HepG2 (cell line): ENCODE data around the gene LRRC25. TPM values are rescaled to one million over a fixed set of nuclear protein-coding genes. Genes with fewer than 3 reads are reported as not detected.

Experiments
- ATAC-seq: fragments of 200-7000 bp; cut with Tn5 transposase; 3 replicates; pipeline ENCODE4 v1.9.1; 2020; ENCODE audit warnings: mild to moderate bottlenecking, moderate library complexity
- BruUV-seq: library from RNA; stranded (reverse); fragments of 400-500 nt; replicated peaks from 2 replicates; lab custom pipeline; 2021; lab: Mats Ljungman, UMichigan
- CTCF ChIA-PET: fragments of 300-600 bp; formaldehyde crosslinking; extraction: SDS; loops from one replicate; lab custom pipeline; 2021; ENCODE audit warnings: low total read pairs, inconsistent platforms, low intra/inter-chr PET ratio; lab: Yijun Ruan, JAX
- POLR2A ChIA-PET: fragments of 350-600 bp; sonication (Branson Sonifier 250); formaldehyde crosslinking; loops from one replicate; lab custom pipeline; 2020; ENCODE audit warnings: antibody characterized with exemption, inconsistent platforms; lab: Yijun Ruan, JAX
- DNase-seq: peaks from one replicate; pipeline ENCODE4 v3.0.0-alpha.2; 2015; ENCODE audit warnings: low spot score
- FAIRE-seq: peaks from 3 replicates; lab custom pipeline; 2011; peaks lifted over from hg19 to GRCh38; lab: Jason Lieb, UNC
- H2AFZ ChIP-seq: one replicate; pipeline ENCODE4 v1.6.1; 2011; ENCODE audit warnings: low read length, inconsistent platforms
- H3K27ac ChIP-seq: fragments of 300-600 bp; 3 replicates; pipeline ENCODE4 v1.8.0; 2011; ENCODE audit warnings: mixed run types, mild to moderate bottlenecking, mixed read lengths, low read length, inconsistent platforms; ENCODE audit not compliant: insufficient read depth; ENCODE audit errors: extremely low read length
- H3K27me3 ChIP-seq, 2 experiments: fragments of 200-600 bp in 1 of 2; 2 replicates in 1 of 2; 3 replicates in 1 of 2; pipeline versions ENCODE4 v1.6.0 to v1.8.0; 2011; ENCODE audit warnings: low read length in 2 of 2, mild to moderate bottlenecking in 2 of 2, moderate library complexity in 2 of 2, inconsistent platforms in 1 of 2; ENCODE audit not compliant: insufficient read depth in 2 of 2, control insufficient read depth in 1 of 2
- H3K36me3 ChIP-seq, 2 experiments: fragments of 200-600 bp in 1 of 2; replicated peaks in 1 of 2; 2 replicates in 1 of 2; 3 replicates in 1 of 2; pipeline versions ENCODE4 v1.5.1 to v1.8.0; 2011; ENCODE audit warnings: low read length in 2 of 2, inconsistent platforms in 1 of 2; ENCODE audit not compliant: insufficient read depth in 2 of 2, control insufficient read depth in 1 of 2
- H3K4me1 ChIP-seq: 2 replicates; pipeline ENCODE4 v1.5.1; 2012; ENCODE audit warnings: low read length, inconsistent platforms; ENCODE audit not compliant: insufficient read depth
- H3K4me2 ChIP-seq: 2 replicates; pipeline ENCODE4 v1.6.0; 2011; ENCODE audit warnings: low read depth, low read length, inconsistent platforms
- H3K4me3 ChIP-seq, 3 experiments: fragments of 200-600 bp in 1 of 3; sonication (generic), shearing (Covaris generic) in 1 of 3; replicated peaks in 1 of 3; 2 replicates each; pipeline ENCODE4 v1.5.1; 2011 to 2016; ENCODE audit warnings: low read length in 3 of 3, inconsistent platforms in 2 of 3, low read depth in 2 of 3, mild to moderate bottlenecking in 2 of 3, control low read depth in 1 of 3, mixed read lengths in 1 of 3; ENCODE audit not compliant: insufficient read depth in 1 of 3
- H3K79me2 ChIP-seq: one replicate; pipeline ENCODE4 v1.6.1; 2011; ENCODE audit warnings: low read length, inconsistent platforms; ENCODE audit not compliant: insufficient read depth
- H3K9ac ChIP-seq: 2 replicates; pipeline ENCODE4 v1.6.0; 2011; ENCODE audit warnings: mild to moderate bottlenecking, low read depth, low read length, inconsistent platforms; ENCODE audit not compliant: insufficient read depth
- H3K9me3 ChIP-seq: 2 replicates; pipeline ENCODE4 v1.5.1; 2012; ENCODE audit warnings: mild to moderate bottlenecking, low read length
- H4K20me1 ChIP-seq: 2 replicates; pipeline ENCODE4 v1.6.0; 2011; ENCODE audit warnings: inconsistent platforms, mild to moderate bottlenecking, low read length, moderate library complexity; ENCODE audit not compliant: insufficient read depth
- BORCS8-MEF2B ChIP-seq: sonication (generic); formaldehyde crosslinking; IDR thresholded peaks from 2 replicates; pipeline ENCODE4 v1.8.0; 2022; ENCODE audit warnings: mild to moderate bottlenecking, missing genetic modification reagents
- EP300 ChIP-seq, 3 experiments: sonication (generic) in 1 of 3; formaldehyde crosslinking in 1 of 3; IDR thresholded peaks; 2 replicates each; pipeline versions ENCODE4 v1.5.1 to v1.6.1; 2011 to 2020; ENCODE audit warnings: low read depth in 2 of 3, low read length in 2 of 3, borderline replicate concordance in 1 of 3, improper control_type of control experiment in 1 of 3, mild to moderate bottlenecking in 1 of 3, missing genetic modification reagents in 1 of 3, moderate library complexity in 1 of 3
- GPN1 ChIP-seq: sonication (generic); formaldehyde crosslinking; IDR thresholded peaks from 2 replicates; pipeline ENCODE4 v1.5.1; 2020; ENCODE audit warnings: missing genetic modification reagents, borderline replicate concordance
- HINFP ChIP-seq: sonication (generic); formaldehyde crosslinking; IDR thresholded peaks from 2 replicates; pipeline ENCODE4 v1.4.0; 2020; ENCODE audit warnings: low read depth, mild to moderate bottlenecking, missing genetic modification reagents
- KDM6A ChIP-seq: IDR thresholded peaks from 2 replicates; pipeline ENCODE4 v1.6.1; 2016; ENCODE audit warnings: low read depth
- SP2 ChIP-seq: sonication (generic); formaldehyde crosslinking; IDR thresholded peaks from 2 replicates; pipeline ENCODE4 v1.5.1; 2020; ENCODE audit warnings: mild to moderate bottlenecking, missing genetic modification reagents
- ZNF263 ChIP-seq: sonication (generic); formaldehyde crosslinking; IDR thresholded peaks from 2 replicates; pipeline ENCODE4 v1.4.0; 2020; ENCODE audit warnings: missing genetic modification reagents
- ZNF629 ChIP-seq: sonication (generic); formaldehyde crosslinking; conservative IDR thresholded peaks from 2 replicates; pipeline ENCODE4 v1.5.0; 2020; ENCODE audit warnings: missing genetic modification reagents
- ZNF710 ChIP-seq: sonication (generic); formaldehyde crosslinking; IDR thresholded peaks from 2 replicates; pipeline ENCODE4 v1.5.0; 2020; ENCODE audit warnings: mild to moderate bottlenecking, missing genetic modification reagents, borderline replicate concordance
- ZNF891 ChIP-seq: sonication (generic); formaldehyde crosslinking; IDR thresholded peaks from 2 replicates; pipeline ENCODE4 v1.5.0; 2020; ENCODE audit warnings: mild to moderate bottlenecking, missing genetic modification reagents
- WGBS: methylation state at CpG from one replicate; pipeline ENCODE4 v1.1.6; 2017; ENCODE audit warnings: low lambda C conversion rate; 5-methylcytosine and 5-hydroxymethylcytosine counted together
- in situ Hi-C: cut with HindIII; loops from 2 replicates; pipeline ENCODE4 v1.10.0; 2017; ENCODE audit warnings: low pct_unique_long_range_greater_than_20kb; ENCODE audit not compliant: extremely low pct_ligation_motif_present
- intact Hi-C: fragments of 100-400 bp; cut with micrococcal nuclease; formaldehyde crosslinking; loops from one replicate; pipeline ENCODE4 v1.10.0; 2022; ENCODE audit not compliant: unreplicated experiment
- polyA plus RNA-seq, 8 experiments: library from polyadenylated mRNA; depleted of rRNA in 3 of 8; stranded (reverse) in 7 of 8; unstranded in 1 of 8; fragments of >200 nt; fragmentation: Illumina TruSeq in 4 of 8; extraction: Trizol in 4 of 8; gene quantifications; 2 replicates each; pipeline versions ENCODE4 v1.2.1 to v1.2.3, GENCODE V29; 2011 to 2016; ENCODE audit warnings: low read depth in 4 of 8, missing spikeins in 1 of 8, mixed read lengths in 1 of 8; ENCODE audit not compliant: insufficient read depth in 1 of 8
- total RNA-seq, 5 experiments: library from RNA; depleted of rRNA; stranded (reverse); fragments of >200 nt; fragmentation: Illumina TruSeq; extraction: Trizol; gene quantifications; 2 replicates each; pipeline ENCODE4 v1.2.3, GENCODE V29; 2016; ENCODE audit warnings: low read depth in 1 of 5
- TF ChIP-seq, protein P1 (sequence below), 2 experiments: sonication (generic) in 1 of 2; formaldehyde crosslinking in 1 of 2; IDR thresholded peaks; 2 replicates each; pipeline versions ENCODE4 v1.6.1 to v1.9.0; 2014 to 2022; ENCODE audit warnings: antibody characterized with exemption in 1 of 2, borderline replicate concordance in 1 of 2, inconsistent platforms in 1 of 2, low read depth in 1 of 2, missing genetic modification reagents in 1 of 2
- TF ChIP-seq, protein P2 (sequence below): sonication (generic); formaldehyde crosslinking; IDR thresholded peaks from 2 replicates; pipeline ENCODE4 v1.5.0; 2020; ENCODE audit warnings: mild to moderate bottlenecking, missing genetic modification reagents

The LRRC25 gene
- total and polyA plus RNA-seq, 2 of the 13 experiments (the other 11 are each of a cell fraction or from before 2014, with no cell fraction given) = 0.13 to 0.53 TPM

GRCh38 chr19:18393836-18394235 is 3.6 kb downstream of the LRRC25 start:
- H2AFZ ChIP-seq = no peak overlapping the region
- POLR2A ChIA-PET = no interaction called here
- no peak for ATAC-seq
- no peak for DNase-seq
- H4K20me1 ChIP-seq = peaks cover 17% of the 10 kb centered on the region
- 68% methylated on average over 7 of the region's 7 CpGs for WGBS
- no peak overlapping the region for H3K4me3 ChIP-seq
- BruUV-seq = no TSS peak
- no peaks in the 10 kb centered on the region for H3K9me3 ChIP-seq
- no peak overlapping the region for H3K4me2 ChIP-seq
- H3K79me2 ChIP-seq = no peaks in the 10 kb centered on the region
- H3K4me1 ChIP-seq = peaks cover 47% of the 10 kb centered on the region
- intact Hi-C loops = no loop called here
- FAIRE-seq = no peak
- no peak overlapping the region for H3K27ac ChIP-seq
- in situ Hi-C loops = no loop called here
- CTCF ChIA-PET = no interaction called here
- peaks cover 0 to 17% of the 10 kb centered on the region in 2 experiments; a peak in 4 of 5 replicates for H3K27me3 ChIP-seq
- H3K36me3 ChIP-seq = peaks cover under 1 to 2% of the 10 kb centered on the region in 2 experiments; a peak in 3 of 5 replicates
- H3K9ac ChIP-seq = no peak overlapping the region
- TF ChIP-seq BORCS8-MEF2B (no peak), ZNF629 (CRISPR knock-in tag) (no peak), ZNF710 (CRISPR knock-in tag) (no peak), ZNF263 (no peak), KDM6A (CRISPR knock-in tag) (no peak), HINFP (CRISPR knock-in tag) (no peak), SP2 (CRISPR knock-in tag) (no peak), GPN1 (CRISPR knock-in tag) (no peak), EP300 (IDR thresholded peaks at IDR 0.05; ENCODE audit: low read depth in 2 of 2, low read length in 2 of 2) (no peak), EP300 (CRISPR knock-in tag; IDR thresholded peaks at IDR 0.05; ENCODE audit: borderline replicate concordance) (no peak), ZNF891 (CRISPR knock-in tag) (no peak)
- TF ChIP-seq, protein P1, sequence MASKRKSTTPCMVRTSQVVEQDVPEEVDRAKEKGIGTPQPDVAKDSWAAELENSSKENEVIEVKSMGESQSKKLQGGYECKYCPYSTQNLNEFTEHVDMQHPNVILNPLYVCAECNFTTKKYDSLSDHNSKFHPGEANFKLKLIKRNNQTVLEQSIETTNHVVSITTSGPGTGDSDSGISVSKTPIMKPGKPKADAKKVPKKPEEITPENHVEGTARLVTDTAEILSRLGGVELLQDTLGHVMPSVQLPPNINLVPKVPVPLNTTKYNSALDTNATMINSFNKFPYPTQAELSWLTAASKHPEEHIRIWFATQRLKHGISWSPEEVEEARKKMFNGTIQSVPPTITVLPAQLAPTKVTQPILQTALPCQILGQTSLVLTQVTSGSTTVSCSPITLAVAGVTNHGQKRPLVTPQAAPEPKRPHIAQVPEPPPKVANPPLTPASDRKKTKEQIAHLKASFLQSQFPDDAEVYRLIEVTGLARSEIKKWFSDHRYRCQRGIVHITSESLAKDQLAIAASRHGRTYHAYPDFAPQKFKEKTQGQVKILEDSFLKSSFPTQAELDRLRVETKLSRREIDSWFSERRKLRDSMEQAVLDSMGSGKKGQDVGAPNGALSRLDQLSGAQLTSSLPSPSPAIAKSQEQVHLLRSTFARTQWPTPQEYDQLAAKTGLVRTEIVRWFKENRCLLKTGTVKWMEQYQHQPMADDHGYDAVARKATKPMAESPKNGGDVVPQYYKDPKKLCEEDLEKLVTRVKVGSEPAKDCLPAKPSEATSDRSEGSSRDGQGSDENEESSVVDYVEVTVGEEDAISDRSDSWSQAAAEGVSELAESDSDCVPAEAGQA (IDR thresholded peaks at IDR 0.05; ENCODE audit: low read depth) = no peak
- TF ChIP-seq, protein P1 (CRISPR knock-in tag; IDR thresholded peaks at IDR 0.05; ENCODE audit: borderline replicate concordance) = no peak
- TF ChIP-seq, protein P2, sequence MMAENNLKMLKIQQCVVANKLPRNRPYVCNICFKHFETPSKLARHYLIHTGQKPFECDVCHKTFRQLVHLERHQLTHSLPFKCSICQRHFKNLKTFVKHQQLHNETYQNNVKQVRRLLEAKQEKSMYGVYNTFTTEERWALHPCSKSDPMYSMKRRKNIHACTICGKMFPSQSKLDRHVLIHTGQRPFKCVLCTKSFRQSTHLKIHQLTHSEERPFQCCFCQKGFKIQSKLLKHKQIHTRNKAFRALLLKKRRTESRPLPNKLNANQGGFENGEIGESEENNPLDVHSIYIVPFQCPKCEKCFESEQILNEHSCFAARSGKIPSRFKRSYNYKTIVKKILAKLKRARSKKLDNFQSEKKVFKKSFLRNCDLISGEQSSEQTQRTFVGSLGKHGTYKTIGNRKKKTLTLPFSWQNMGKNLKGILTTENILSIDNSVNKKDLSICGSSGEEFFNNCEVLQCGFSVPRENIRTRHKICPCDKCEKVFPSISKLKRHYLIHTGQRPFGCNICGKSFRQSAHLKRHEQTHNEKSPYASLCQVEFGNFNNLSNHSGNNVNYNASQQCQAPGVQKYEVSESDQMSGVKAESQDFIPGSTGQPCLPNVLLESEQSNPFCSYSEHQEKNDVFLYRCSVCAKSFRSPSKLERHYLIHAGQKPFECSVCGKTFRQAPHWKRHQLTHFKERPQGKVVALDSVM (CRISPR knock-in tag) = no peak
